PC-9 (cell line): Measurements from ENCODE around the gene ADGRD2.

Experiments
- EZH2 ChIP-seq: fragments of 200-600 bp; sonication (generic); IDR thresholded peaks from 2 replicates; pipeline ENCODE4 v1.8.0; 2017; ENCODE audit warnings: antibody characterized with exemption, low read depth
- TF ChIP-seq, protein P1 (sequence below): fragments of 200-600 bp; sonication (generic); conservative IDR thresholded peaks from 2 replicates; pipeline ENCODE4 v1.6.1; 2017; ENCODE audit warnings: mixed run types, antibody characterized with exemption, mild to moderate bottlenecking, moderate library complexity

DNA sequence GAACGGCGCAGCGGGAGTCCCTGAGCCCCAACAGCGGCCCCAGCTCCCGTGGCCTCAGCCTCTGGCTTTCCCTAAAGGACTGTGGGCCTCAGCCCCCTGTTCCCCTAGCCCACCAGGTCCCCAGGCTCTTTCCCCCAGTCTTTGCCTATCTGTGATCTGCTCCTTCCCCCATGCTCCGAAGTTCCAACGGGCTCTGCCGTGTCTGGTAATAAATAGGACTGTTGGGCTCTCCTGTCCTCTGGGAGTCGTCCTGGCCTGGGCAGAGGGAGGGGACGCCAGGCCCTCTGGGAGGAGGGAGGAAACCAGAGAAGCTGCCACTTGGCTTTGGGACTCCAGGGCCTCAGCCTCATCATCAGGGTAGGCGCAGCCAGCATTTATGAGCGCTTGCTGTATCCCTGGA is 28.1 kb downstream of the ADGRD2 start:
- TF ChIP-seq, protein P1, sequence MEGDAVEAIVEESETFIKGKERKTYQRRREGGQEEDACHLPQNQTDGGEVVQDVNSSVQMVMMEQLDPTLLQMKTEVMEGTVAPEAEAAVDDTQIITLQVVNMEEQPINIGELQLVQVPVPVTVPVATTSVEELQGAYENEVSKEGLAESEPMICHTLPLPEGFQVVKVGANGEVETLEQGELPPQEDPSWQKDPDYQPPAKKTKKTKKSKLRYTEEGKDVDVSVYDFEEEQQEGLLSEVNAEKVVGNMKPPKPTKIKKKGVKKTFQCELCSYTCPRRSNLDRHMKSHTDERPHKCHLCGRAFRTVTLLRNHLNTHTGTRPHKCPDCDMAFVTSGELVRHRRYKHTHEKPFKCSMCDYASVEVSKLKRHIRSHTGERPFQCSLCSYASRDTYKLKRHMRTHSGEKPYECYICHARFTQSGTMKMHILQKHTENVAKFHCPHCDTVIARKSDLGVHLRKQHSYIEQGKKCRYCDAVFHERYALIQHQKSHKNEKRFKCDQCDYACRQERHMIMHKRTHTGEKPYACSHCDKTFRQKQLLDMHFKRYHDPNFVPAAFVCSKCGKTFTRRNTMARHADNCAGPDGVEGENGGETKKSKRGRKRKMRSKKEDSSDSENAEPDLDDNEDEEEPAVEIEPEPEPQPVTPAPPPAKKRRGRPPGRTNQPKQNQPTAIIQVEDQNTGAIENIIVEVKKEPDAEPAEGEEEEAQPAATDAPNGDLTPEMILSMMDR: no peak
- no peak for TF ChIP-seq EZH2
